Measurements from ENCODE around the gene PANX2.
A peak's percentile ranks its signal among the peaks of the same experiment; 100 is the strongest.
"Not testable (repeated sequence)": the region's sequence is repeated elsewhere in the genome, so short reads cannot be mapped to it uniquely, and the experiment has no call there.

Gene PANX2, protein sequence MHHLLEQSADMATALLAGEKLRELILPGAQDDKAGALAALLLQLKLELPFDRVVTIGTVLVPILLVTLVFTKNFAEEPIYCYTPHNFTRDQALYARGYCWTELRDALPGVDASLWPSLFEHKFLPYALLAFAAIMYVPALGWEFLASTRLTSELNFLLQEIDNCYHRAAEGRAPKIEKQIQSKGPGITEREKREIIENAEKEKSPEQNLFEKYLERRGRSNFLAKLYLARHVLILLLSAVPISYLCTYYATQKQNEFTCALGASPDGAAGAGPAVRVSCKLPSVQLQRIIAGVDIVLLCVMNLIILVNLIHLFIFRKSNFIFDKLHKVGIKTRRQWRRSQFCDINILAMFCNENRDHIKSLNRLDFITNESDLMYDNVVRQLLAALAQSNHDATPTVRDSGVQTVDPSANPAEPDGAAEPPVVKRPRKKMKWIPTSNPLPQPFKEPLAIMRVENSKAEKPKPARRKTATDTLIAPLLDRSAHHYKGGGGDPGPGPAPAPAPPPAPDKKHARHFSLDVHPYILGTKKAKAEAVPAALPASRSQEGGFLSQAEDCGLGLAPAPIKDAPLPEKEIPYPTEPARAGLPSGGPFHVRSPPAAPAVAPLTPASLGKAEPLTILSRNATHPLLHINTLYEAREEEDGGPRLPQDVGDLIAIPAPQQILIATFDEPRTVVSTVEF

GRCh38 chr22:50170453-50171318 lies at the start of gene PANX2:
PANX2 (plus strand) TSS chr22:50170731; CDS start chr22:50170731, 0 bp downstream.
- DNase-seq (ENCODE audit: low spot score): no peak

GRCh38 chr22:50121202-50121740 lies 49.3 kb upstream of the PANX2 start:
- no peak for DNase-seq (ENCODE audit: low spot score)

GRCh38 chr22:50123119-50123518 lies 47.4 kb upstream of the PANX2 start:
- no peak for DNase-seq (ENCODE audit: low spot score)

- no peak for DNase-seq (ENCODE audit: low spot score)
Observed at GRCh38 chr22:50125029-50125428, 45.5 kb upstream of the PANX2 start.

DNA sequence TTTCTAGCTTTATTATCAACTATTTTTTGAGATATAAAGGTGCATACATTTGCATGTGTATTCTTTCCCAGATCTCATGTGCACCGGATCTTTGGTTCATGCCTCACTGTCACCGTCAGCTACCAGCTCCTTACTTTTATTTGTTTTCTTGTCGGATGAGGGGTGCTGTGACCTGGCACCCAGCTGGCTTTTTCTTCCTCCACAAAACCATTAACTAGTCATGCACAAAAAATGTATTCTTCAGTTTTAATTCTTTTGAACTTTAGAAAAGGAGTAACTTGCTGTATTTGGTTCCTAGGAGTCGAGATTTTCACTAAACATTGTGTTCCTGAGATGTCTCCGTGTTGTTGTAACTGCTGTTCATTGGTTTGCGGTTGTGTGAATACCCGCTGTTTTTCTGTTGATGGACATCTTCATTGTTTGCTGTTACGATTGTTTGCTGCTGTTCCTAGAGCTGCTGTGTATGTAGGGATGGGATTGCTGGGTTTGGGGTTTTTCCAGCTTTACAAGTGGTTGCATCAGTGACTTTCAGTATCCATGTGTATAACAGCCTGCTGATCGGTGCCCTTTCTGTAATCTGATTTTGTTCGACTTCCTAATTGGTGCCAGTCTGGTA lies 41.3 kb upstream of the PANX2 start:
- DNase-seq (ENCODE audit: low spot score): no peak

DNA sequence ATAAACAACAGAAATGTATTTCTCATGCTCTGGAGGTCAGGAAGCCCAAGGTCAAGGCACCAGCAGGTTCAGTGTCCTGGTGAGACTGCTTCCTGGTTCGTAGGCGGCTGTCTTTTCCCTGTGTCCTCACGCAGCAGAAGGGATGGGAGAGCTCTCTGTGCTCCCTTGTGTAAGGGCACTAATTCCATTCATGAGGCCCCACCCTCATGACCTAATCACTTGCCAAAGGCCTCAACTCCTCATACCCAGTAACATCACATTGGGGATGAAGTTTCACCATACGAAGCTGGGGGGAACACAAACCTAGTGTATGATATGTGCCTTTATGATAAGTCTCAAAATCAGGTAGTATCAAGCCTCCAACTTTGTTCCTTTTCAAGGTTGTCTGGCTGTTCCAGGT lies 38.6 kb upstream of the PANX2 start:
- no peak for DNase-seq (ENCODE audit: low spot score)

DNA sequence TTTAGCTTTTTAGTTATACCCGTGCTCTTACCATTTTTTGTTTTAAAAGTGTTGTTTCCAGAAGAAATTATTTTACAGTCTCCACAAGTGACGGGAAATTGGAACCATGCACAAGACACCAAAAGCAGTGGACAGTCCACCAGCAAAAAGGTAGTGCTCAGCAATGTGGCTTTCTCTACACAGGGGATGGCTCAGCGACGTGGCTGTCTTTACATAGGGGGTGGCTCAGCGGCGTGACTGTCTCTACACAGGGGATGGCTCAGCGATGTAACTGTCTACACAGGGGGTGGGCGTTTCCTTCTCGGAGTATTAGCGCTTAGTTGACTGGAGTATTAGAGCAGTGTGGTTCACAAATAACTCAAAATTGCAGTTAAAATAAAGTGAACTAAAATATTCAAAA lies 36.0 kb upstream of the PANX2 start:
- no peak for DNase-seq (ENCODE audit: low spot score)

DNA sequence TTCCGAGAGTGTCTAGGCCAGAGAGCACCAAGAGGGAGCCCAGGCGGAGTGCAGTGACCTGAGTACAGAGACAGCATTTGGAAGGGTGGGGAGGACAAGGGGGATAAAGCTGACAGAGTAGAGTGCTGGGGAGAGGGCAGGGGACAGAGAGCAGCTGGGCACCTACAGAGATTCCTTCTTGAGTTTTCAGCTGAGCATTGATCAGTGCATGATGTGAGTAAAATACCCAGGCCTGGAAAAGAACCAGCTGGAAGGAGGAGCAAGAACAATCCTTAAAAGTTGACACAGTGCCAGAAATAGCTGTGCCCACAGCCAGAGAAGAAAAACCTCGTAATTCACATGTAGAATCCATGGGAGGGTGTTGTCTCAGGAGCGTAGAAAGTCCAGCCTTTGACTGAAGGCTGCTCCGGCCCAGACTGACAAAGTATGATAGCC lies 33.9 kb upstream of the PANX2 start:
- DNase-seq (ENCODE audit: low spot score): no peak

- DNase-seq (ENCODE audit: low spot score): not testable (repeated sequence)
Observed at GRCh38 chr22:50137277-50137676, 33.3 kb upstream of the PANX2 start.

DNA sequence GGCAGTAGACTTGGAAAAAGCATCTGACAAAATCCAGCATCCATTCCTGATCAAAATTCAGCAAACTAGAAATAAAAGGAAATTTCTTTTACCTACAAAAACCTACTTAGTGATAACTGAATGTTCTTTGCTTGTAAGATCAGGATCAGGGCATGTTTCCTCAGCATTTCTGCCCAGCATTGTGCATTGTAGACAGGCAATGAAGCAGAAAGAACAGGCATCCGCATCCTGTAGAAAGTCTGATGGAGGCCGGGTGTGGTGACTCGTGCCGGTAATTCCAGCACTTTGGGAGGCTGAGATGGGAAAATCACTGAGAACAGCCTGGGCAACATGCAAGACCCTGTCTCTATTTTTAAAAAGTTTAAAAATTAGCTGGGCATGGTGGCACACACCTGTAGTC lies 32.5 kb upstream of the PANX2 start:
- DNase-seq (ENCODE audit: low spot score): no peak

DNA sequence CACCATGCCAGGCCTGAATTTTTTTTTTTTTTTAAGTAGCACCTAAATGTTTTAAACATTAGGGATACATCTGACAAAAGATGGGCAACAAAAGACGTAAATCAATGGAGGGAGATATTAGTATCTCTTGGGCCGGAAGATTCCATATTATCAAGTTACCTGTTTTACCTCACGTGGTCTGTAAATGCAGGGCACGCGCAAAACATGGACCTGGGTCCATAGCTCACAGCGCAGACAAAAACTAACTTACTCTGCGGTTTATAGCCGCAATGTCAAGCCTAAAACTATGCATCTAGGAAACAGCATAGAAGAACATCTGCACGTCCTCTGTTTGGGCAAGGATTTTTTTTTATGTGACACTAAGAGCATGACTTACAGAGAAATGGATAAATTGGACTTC lies 31.5 kb upstream of the PANX2 start:
- DNase-seq (ENCODE audit: low spot score): peak; percentile 40

DNA sequence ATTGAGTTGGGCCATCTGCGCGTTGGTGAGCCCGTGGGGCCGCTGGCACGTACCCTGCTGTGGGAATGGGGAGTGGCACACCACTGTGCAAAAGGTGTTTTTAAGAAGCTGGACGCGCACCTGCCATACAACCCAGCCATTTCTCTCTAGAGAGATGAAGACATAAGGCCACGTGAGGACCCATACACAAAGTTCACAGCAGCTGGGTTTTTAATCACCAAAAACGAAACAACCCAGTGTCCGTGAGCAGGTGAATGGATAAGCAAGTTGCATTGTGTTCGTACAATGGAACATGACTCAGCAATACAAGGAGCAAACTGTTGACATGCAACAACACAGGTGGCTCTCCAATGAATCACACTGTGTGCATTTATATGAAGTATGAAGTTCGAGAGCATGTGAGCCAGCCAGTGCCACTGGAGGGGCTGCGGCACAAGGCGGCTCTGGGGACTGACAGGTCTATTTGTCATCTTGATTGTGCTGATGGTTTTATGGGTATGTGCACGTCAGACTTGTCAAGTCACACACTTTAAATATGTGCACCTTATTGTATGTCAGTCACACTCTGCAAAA lies 30.6 kb upstream of the PANX2 start:
- peak; percentile 75 for DNase-seq (ENCODE audit: low spot score)

DNA sequence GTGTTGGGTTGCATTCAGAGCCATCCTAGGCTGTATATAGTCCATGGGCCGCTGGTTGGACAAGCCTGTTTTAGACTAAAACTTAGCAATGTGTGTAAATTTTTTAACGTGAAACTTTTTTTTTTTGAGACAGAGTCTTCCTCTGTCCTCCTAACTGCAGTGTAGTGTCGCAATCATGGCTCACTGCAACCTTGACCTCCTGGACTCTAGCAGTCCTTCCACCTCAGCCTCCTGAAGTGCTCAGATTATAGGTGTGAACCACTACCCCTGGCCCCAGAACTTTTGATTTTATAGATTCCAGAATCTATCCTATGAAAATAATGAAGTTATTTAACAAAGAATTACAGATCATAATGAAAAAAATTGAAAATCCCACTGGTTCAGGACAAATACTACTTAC lies 29.9 kb upstream of the PANX2 start:
- no peak for DNase-seq (ENCODE audit: low spot score)

- DNase-seq (ENCODE audit: low spot score): no peak
Observed at GRCh38 chr22:50141462-50141861, 29.1 kb upstream of the PANX2 start.

- peak; percentile 13 for DNase-seq (ENCODE audit: low spot score)
Observed at GRCh38 chr22:50141891-50142363, 28.6 kb upstream of the PANX2 start.

- DNase-seq (ENCODE audit: low spot score): no peak
Observed at GRCh38 chr22:50143096-50143495, 27.4 kb upstream of the PANX2 start.

GRCh38 chr22:50144005-50144614 lies 26.4 kb upstream of the PANX2 start:
- DNase-seq (ENCODE audit: low spot score): no peak

DNA sequence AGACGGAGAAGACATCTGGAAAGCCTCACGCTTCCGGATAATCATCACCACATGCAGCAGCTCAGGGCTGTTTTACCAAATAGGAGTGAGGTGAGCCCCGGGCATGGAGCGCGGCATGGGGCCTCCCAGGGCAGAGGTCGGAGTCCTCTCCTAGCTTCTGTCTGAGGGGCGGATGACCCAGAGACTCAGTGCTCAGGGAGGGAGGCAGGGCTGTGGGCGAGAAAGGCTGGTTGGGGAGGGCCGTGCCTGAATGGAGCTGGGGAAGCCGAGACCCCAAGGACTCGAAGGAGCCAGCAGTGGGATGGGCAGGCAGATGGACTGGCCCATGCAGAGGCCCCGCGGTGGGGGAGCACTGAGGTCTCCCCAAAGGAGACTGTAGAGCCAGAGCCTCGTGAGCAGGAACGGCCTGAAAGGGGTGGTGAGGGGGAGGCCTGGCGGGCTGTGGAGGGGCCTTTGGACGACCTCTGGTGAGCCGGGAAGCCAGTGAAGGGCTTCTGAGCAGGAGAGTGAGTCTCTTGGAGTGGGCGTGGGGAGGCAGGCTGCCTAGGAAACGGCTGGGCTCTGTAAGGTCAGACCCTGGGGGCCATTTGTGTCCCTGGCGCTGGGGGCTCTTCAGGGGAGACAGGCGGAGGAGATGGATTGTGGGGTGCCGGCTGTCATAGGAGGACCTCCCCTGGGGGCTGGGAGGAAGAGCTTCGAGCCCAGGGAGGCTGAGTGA lies 24.7 kb upstream of the PANX2 start:
- DNase-seq (ENCODE audit: low spot score): no peak

GRCh38 chr22:50146439-50147238 lies 23.9 kb upstream of the PANX2 start:
- DNase-seq (ENCODE audit: low spot score): no peak

Measured in NAMALWA (cell line).